D721Med (cell line): ENCODE results near the gene RBM38.
"Not testable (repeated sequence)": the region's sequence is repeated elsewhere in the genome, so short reads cannot be mapped to it uniquely, and the experiment has no call there.

Experiments used
- DNase-seq: peaks from one replicate; pipeline ENCODE4 v3.0.0; 2011; ENCODE audit warnings: low spot score; ENCODE audit not compliant: insufficient read length
- FAIRE-seq: peaks from 2 replicates; lab custom pipeline; 2011; peaks lifted over from hg19 to GRCh38; lab: Jason Lieb, UNC
- CTCF ChIP-seq: IDR thresholded peaks from 2 replicates; pipeline ENCODE4 v1.5.1; 2012; ENCODE audit warnings: mild to moderate bottlenecking, control low read depth; ENCODE audit not compliant: insufficient read depth; ENCODE audit errors: missing control alignments

RBM38 gene

DNA sequence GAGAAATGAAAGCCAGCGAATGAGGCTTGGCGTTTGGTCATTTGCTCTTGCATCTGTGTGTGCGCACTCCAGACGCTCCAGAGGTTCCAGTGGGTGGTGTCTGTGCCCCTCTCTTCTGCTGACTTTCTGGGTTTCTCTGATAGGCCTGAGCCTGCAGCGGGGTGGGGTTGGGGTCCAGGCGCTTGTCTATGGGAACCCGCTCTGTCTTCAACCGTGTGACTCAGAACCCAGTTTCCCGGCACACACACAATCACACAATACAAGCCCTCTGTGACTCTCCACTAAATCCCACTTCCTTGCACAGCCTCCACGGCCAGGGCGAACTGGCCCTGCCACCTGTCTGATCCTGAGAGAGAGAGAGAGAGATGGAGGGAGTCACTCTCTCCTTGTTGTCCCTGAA, 24.6 kb downstream of the RBM38 start:
- no peak for TF ChIP-seq CTCF

DNA sequence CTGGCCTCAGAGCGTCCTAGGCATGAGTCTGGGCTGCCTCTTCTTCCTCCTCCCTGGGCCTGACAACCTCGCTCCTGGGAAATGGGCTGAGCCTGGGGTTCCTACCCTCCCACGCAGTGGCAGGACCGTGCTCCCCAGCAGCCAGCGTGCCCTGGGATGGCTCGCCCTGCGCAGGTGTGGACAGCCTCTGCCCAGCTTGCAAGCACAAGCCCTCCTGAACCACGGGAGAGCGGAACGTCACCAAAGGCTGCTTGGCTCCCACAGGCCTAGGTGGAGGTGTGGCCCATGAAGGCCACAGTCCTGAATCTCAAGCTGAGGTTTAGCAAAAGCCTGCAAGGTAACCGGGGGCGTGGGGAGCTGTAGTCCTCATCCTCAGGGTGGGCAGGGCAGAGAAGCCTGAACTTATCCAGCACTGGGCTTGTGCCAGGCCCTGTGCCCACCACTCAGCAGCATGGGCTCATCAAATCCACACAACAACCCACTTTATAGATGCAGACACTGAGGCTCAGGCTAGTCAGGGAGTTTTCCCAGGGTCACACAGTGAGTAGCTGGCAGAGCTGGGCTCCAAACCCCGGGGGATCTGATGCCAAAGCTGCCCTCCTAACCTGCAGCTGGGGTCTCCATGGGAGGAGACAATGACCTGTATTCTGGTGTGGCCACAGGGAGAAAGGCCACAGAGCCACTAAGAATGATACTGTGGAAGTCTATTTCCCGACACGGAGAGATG, 25.3 kb downstream of the RBM38 start:
- DNase-seq (no peak), FAIRE-seq (no peak)
- TF ChIP-seq CTCF, result no peak

More for the DNA sequence above, 24.6 kb downstream of the RBM38 start:
- DNase-seq (no peak), FAIRE-seq (no peak)

DNA sequence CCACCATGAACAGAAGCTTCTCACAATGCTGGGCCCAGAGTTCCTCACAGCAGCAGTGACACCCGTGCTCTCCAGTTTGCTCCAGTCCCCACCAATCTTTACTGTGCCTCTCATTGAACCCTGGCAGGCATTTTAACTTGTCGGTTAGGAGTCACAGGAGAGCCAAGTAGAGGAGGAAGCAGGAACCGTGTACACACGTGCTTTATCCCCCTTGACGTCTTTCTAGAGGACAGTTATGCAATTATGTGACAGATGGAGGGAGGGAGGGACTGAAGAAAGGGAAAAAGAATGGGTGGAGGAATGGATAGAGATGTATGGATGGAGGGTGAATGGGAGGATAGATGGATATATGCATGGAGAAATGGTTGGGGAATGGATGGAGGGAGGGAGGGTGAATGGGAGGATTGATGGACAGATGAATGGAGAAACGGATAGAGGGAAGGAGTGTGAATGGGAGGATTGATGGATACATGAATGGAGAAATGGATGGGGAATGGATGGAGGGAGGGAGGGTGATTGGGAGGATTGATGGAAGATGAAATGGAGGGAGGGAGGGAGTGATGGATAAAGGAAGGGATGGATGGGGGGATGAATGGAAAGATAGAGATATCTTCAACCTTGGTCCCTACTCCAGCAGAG, 26.0 kb downstream of the RBM38 start:
- no peak for TF ChIP-seq CTCF
- FAIRE-seq (no peak), DNase-seq (no peak)

DNA sequence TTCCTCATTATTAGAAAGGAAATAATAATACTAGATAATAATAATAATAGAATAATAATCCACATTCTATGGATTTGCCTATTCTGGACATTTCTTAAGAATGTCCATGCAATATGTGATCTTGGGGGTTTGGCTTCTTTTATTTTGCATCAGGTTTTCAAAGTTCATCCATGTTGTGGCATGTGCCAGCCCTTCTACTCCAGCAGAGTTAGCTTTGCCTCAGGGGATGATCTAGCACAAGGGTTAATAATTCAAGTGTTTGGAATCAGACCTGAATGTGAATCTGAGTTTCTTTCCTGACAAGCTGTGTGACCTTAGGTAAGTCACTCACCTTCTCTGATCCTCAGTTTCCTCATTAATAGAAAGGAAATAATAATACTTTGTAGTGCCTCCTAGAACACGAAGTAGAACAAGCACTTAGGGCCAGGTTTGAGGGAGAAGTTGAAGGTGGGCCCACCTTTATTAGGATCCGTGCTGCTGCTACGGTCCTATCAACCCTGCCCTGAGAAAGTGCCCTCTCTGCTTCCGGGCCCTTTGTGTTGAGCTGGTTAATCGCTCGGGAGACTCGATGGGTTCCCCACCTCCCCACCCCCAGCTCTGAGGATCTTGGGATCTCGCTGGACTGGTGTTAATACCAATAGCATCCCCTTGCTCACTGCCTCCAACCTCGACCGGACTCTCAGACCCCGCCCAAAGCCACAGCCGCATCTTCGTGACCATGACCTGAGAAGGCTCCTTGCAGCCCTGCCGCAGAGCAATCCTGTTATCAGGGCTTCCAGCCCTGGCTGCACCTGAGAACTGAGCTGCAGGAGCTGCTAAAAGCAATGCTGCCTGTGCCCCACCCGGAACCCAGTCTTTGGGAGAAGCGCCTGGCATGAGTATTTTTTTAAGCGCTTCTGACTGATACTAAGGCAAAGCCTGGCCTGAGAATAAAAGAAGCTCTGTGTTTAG, 26.9 kb downstream of the RBM38 start:
- FAIRE-seq, result no peak
- no peak for TF ChIP-seq CTCF

DNA sequence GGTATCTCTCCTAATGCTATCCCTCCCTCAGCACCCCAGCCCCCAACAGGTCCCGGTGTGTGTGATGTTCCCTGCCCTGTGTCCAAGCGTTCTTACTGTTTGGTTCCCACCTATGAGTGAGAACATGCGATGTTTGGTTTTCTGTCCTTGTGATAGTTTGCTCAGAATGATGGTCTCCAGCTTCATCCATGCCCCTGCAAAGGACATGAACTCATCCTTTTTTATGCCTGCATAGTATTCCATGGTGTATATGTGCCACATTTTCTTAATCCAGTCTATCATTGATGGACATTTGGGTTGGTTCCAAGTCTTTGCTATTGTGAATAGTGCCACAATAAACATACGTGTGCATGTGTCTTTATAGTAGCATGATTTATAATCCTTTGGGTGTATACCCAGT, 28.3 kb downstream of the RBM38 start:
- FAIRE-seq, DNase-seq: not testable (repeated sequence)

More for the DNA sequence above, 26.9 kb downstream of the RBM38 start:
- DNase-seq, result no peak

GRCh38 chr20:57420571-57421252, 29.5 kb downstream of the RBM38 start:
- FAIRE-seq, result no peak
- no peak for DNase-seq
- no peak for TF ChIP-seq CTCF
